K562 (cell line): ENCODE data around the gene TXNRD1. TPM values are rescaled to one million over a fixed set of nuclear protein-coding genes. Genes with fewer than 3 reads are reported as not detected.

Experiments
- ATAC-seq: fragments of 200-7000 bp; cut with Tn5 transposase; 3 replicates; pipeline ENCODE4 v1.9.1; 2020; ENCODE audit warnings: moderate library complexity
- BruUV-seq: library from RNA; stranded (reverse); fragments of 400-500 nt; replicated peaks from 2 replicates; lab custom pipeline; 2021; lab: Mats Ljungman, UMichigan
- CTCF ChIA-PET: fragments of 300-600 bp; formaldehyde crosslinking; extraction: SDS; loops from one replicate; lab custom pipeline; 2021; ENCODE audit warnings: low intra/inter-chr PET ratio; lab: Yijun Ruan, JAX
- POLR2A ChIA-PET: fragments of 300-600, 350-650 bp; sonication (Branson Sonifier 250); formaldehyde crosslinking; extraction: SDS; loops from one replicate; lab custom pipeline; 2021; ENCODE audit warnings: antibody characterized with exemption, inconsistent platforms; lab: Yijun Ruan, JAX
- DNase-seq, 4 experiments: peaks; one replicate each; pipeline versions ENCODE4 v3.0.0 to v3.0.0-alpha.2; 2011 to 2018; ENCODE audit warnings: low spot score in 3 of 4, mixed read lengths in 3 of 4; ENCODE audit errors: extremely low read depth in 1 of 4
- FAIRE-seq: peaks from 2 replicates; lab custom pipeline; 2011; peaks lifted over from hg19 to GRCh38; lab: Jason Lieb, UNC
- H2AFZ ChIP-seq: 2 replicates; pipeline ENCODE4 v1.6.0; 2011; ENCODE audit warnings: low read depth, low read length, control low read depth, inconsistent platforms
- H3K27ac ChIP-seq: fragments of 200-600 bp; 3 replicates; pipeline ENCODE4 v1.8.0; 2011; ENCODE audit warnings: low read depth, mild to moderate bottlenecking, control low read depth, inconsistent platforms, low read length, moderate library complexity, mixed read lengths; ENCODE audit errors: extremely low read depth
- H3K27me3 ChIP-seq, 2 experiments: fragments of 300-600 bp in 1 of 2; 2 replicates in 1 of 2; 3 replicates in 1 of 2; pipeline versions ENCODE4 v1.6.0 to v1.8.0; 2011; ENCODE audit warnings: inconsistent platforms in 2 of 2, low read length in 2 of 2, mild to moderate bottlenecking in 1 of 2, mixed read lengths in 1 of 2, moderate library complexity in 1 of 2; ENCODE audit not compliant: control insufficient read depth in 2 of 2, insufficient read depth in 2 of 2
- H3K36me3 ChIP-seq: fragments of 300-600 bp; 3 replicates; pipeline ENCODE4 v1.8.0; 2011; ENCODE audit warnings: mild to moderate bottlenecking, low read length, inconsistent platforms; ENCODE audit not compliant: control insufficient read depth, insufficient read depth
- H3K4me1 ChIP-seq, 2 experiments: fragments of 200-600 bp in 1 of 2; replicated peaks in 1 of 2; 2 replicates in 1 of 2; 3 replicates in 1 of 2; pipeline versions ENCODE4 v1.5.1 to v1.8.0; 2011; ENCODE audit warnings: inconsistent platforms in 2 of 2, low read length in 2 of 2, mild to moderate bottlenecking in 1 of 2, mixed read lengths in 1 of 2, moderate library complexity in 1 of 2; ENCODE audit not compliant: control insufficient read depth in 2 of 2, insufficient read depth in 2 of 2
- H3K4me2 ChIP-seq: 2 replicates; pipeline ENCODE4 v1.6.1; 2011; ENCODE audit warnings: low read length, control low read depth, inconsistent platforms, mixed read lengths; ENCODE audit not compliant: insufficient read depth
- H3K4me3 ChIP-seq: fragments of 200-600 bp; sonication (generic), shearing (Covaris generic); 2 replicates; pipeline ENCODE4 v1.5.1; 2016; ENCODE audit warnings: control low read depth, inconsistent platforms
- H3K79me2 ChIP-seq: fragments of 200-600 bp; 3 replicates; pipeline ENCODE4 v1.8.0; 2011; ENCODE audit warnings: low read length, inconsistent platforms; ENCODE audit not compliant: control insufficient read depth, insufficient read depth
- H3K9ac ChIP-seq, 2 experiments: 2 replicates each; pipeline versions ENCODE4 v1.6.0 to v1.6.1; 2011; ENCODE audit warnings: low read depth in 2 of 2, low read length in 2 of 2, control low read depth in 1 of 2, inconsistent platforms in 1 of 2, mild to moderate bottlenecking in 1 of 2, mixed read lengths in 1 of 2; ENCODE audit not compliant: insufficient read depth in 1 of 2
- H3K9me1 ChIP-seq: one replicate; pipeline ENCODE4 v1.6.0; 2011; ENCODE audit warnings: inconsistent platforms, mild to moderate bottlenecking, low read length, moderate library complexity; ENCODE audit not compliant: control insufficient read depth, insufficient read depth
- H3K9me3 ChIP-seq: replicated peaks from 2 replicates; pipeline ENCODE4 v1.5.1; 2011; ENCODE audit warnings: low read depth, low read length, inconsistent platforms; ENCODE audit not compliant: control insufficient read depth, insufficient read depth
- H4K20me1 ChIP-seq: replicated peaks from 2 replicates; pipeline ENCODE4 v1.6.1; 2011; ENCODE audit warnings: low read length, inconsistent platforms, mixed read lengths; ENCODE audit not compliant: control insufficient read depth, insufficient read depth
- CBFA2T2 ChIP-seq: fragments of 450-650 bp; conservative IDR thresholded peaks from 2 replicates; pipeline ENCODE4 v1.6.1; 2017; ENCODE audit warnings: mild to moderate bottlenecking
- CHD4 ChIP-seq: fragments of 200-600 bp; sonication (generic); IDR thresholded peaks from 3 replicates; pipeline ENCODE4 v1.6.1; 2012; ENCODE audit warnings: low read depth, mild to moderate bottlenecking, mixed read lengths, low read length, inconsistent platforms; ENCODE audit not compliant: insufficient read depth, insufficient replicate concordance, poor library complexity, severe bottlenecking
- CSDE1 ChIP-seq, 2 experiments: fragments of 450-650 bp; IDR thresholded peaks; 2 replicates each; pipeline ENCODE4 v1.6.1; 2016; ENCODE audit warnings: mild to moderate bottlenecking in 1 of 2
- ESRRA ChIP-seq: fragments of 450-650 bp; IDR thresholded peaks from 2 replicates; pipeline ENCODE4 v1.6.1; 2014; ENCODE audit warnings: low read depth, mild to moderate bottlenecking, moderate library complexity, borderline replicate concordance
- FOXK2 ChIP-seq, 2 experiments: fragments of 450-650 bp; IDR thresholded peaks in 1 of 2; conservative IDR thresholded peaks in 1 of 2; 2 replicates each; pipeline ENCODE4 v1.6.1; 2016; ENCODE audit warnings: low read depth in 2 of 2, mild to moderate bottlenecking in 1 of 2
- KHSRP ChIP-seq: fragments of 450-650 bp; IDR thresholded peaks from 2 replicates; pipeline ENCODE4 v1.6.1; 2017
- KLF10 ChIP-seq: fragments of 250-450 bp; sonication (Bioruptor Pico); IDR thresholded peaks from 2 replicates; pipeline ENCODE4 v1.6.1; 2021; ENCODE audit warnings: matching md5 sums
- MCM2 ChIP-seq: fragments of 450-650 bp; IDR thresholded peaks from 2 replicates; pipeline ENCODE4 v1.6.1; 2017; ENCODE audit warnings: low read depth, mild to moderate bottlenecking
- SMARCC2 ChIP-seq: fragments of 450-650 bp; IDR thresholded peaks from 2 replicates; pipeline ENCODE4 v1.6.1; 2017; ENCODE audit warnings: antibody characterized with exemption, moderate library complexity, mild to moderate bottlenecking, low read depth
- STAT5A ChIP-seq: IDR thresholded peaks from 2 replicates; pipeline ENCODE4 v1.6.1; 2012; ENCODE audit warnings: low read length, inconsistent platforms, borderline replicate concordance
- THAP7 ChIP-seq: fragments of 250-450 bp; sonication (Bioruptor Pico); IDR thresholded peaks from 2 replicates; pipeline ENCODE4 v1.5.0; 2021
- ZNF57 ChIP-seq: fragments of 450-650 bp; formaldehyde crosslinking; IDR thresholded peaks from 2 replicates; pipeline ENCODE4 v1.4.0; 2020; ENCODE audit warnings: mild to moderate bottlenecking, moderate library complexity
- WGBS: fragments of 100-300 bp; shearing (Covaris generic); methylation state at CpG from one replicate; pipeline ENCODE4 v1.1.6; 2016; ENCODE audit warnings: low coverage, mixed read lengths; ENCODE audit not compliant: insufficient coverage; ENCODE audit errors: missing lambda C conversion rate; 5-methylcytosine and 5-hydroxymethylcytosine counted together
- in situ Hi-C: fragments of 300-500 bp; cut with MboI; formaldehyde crosslinking; loops from 4 replicates; pipeline ENCODE4 v1.15.0; 2018; ENCODE audit warnings: inconsistent platforms, mixed read lengths
- intact Hi-C: fragments of 100-400 bp; cut with micrococcal nuclease; formaldehyde crosslinking; loops from 2 replicates; pipeline ENCODE4 v1.14.2; 2022
- polyA plus RNA-seq, 8 experiments: library from polyadenylated mRNA; depleted of rRNA in 4 of 8; stranded (reverse) in 5 of 8; unstranded in 3 of 8; fragments of >200 nt; fragmentation: Nextera tagmentation in 2 of 8; fragmentation: Illumina TruSeq in 1 of 8; extraction: Ambion mirVana in 2 of 8; extraction: Trizol in 1 of 8; gene quantifications; 2 replicates each; pipeline versions ENCODE4 v1.2.1 to v1.2.3, GENCODE V29; 2011 to 2014; ENCODE audit warnings: inconsistent platforms in 1 of 8, missing spikeins in 1 of 8
- total RNA-seq, 7 experiments: library from RNA; depleted of rRNA in 6 of 7; stranded (reverse); fragments of >200 nt in 6 of 7; fragmentation: Illumina TruSeq in 2 of 7; extraction: Trizol in 2 of 7; gene quantifications; 2 replicates each; pipeline versions ENCODE4 v1.2.1 to v1.2.3, GENCODE V29; 2011 to 2021; ENCODE audit warnings: low replicate concordance in 1 of 7
- TF ChIP-seq, protein P1 (sequence below): sonication (generic); formaldehyde crosslinking; IDR thresholded peaks from 2 replicates; pipeline ENCODE4 v1.8.1; 2023; ENCODE audit warnings: mild to moderate bottlenecking, missing genetic modification reagents

TXNRD1 gene
- total and polyA plus RNA-seq, 9 of the 15 experiments (the other 6 are each of a cell fraction or from before 2014, with no cell fraction given): 107 to 189 (median 146) TPM

DNA sequence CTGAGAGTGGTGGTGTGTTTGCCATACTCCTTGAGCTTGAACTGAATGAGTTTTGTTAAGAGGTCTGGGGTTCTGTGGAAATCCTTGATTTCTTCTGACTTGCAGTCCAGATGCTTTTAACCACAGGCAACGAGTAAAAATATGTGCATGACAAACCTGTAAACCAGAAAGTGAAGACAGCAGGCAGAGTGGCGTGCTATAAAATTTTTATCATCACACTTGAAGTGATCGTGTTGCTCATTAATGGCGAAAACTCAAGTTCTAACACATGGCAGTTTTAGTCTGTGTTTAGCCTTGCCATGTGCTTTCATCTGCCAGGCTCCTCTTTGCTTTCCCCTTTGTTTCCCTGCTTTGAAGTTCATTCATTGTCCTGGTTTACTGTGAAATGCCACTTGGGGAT lies 28.0 kb downstream of the TXNRD1 start (continued):
- TF ChIP-seq, protein P1, sequence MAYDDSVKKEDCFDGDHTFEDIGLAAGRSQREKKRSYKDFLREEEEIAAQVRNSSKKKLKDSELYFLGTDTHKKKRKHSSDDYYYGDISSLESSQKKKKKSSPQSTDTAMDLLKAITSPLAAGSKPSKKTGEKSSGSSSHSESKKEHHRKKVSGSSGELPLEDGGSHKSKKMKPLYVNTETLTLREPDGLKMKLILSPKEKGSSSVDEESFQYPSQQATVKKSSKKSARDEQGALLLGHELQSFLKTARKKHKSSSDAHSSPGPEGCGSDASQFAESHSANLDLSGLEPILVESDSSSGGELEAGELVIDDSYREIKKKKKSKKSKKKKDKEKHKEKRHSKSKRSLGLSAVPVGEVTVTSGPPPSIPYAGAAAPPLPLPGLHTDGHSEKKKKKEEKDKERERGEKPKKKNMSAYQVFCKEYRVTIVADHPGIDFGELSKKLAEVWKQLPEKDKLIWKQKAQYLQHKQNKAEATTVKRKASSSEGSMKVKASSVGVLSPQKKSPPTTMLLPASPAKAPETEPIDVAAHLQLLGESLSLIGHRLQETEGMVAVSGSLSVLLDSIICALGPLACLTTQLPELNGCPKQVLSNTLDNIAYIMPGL (CRISPR knock-in tag): no peak
- no peak for TF ChIP-seq STAT5A
- no peak for TF ChIP-seq CHD4
- TF ChIP-seq FOXK2 (conservative IDR thresholded peaks at IDR 0.05 in 1 of 2, IDR thresholded peaks at IDR 0.05 in 1 of 2; ENCODE audit: low read depth in 2 of 2): no peak
- no peak for TF ChIP-seq SMARCC2

GRCh38 chr12:104243971-104244370 lies 28.4 kb downstream of the TXNRD1 start:
- no peak overlapping the region for H3K4me2 ChIP-seq
- H3K9ac ChIP-seq: no peak overlapping the region
- in situ Hi-C loops (no loop called here), intact Hi-C loops (no loop called here)
- FAIRE-seq (no peak), ATAC-seq (peak; percentile 57; the same call in 1 of the 3 replicates), DNase-seq (no peak)
- H4K20me1 ChIP-seq: no peaks in the 10 kb centered on the region
- ChIA-PET POLR2A (interaction anchor here (1.2 to 3.9 kb wide), 2 partner anchors 45 to 55 kb away, joined by 4 to 28 read pairs; no protein-coding TSS in a partner anchor), CTCF (no interaction called here)
- H3K36me3 ChIP-seq: no peaks in the 10 kb centered on the region
- no peak overlapping the region for H3K27ac ChIP-seq
- no peaks in the 10 kb centered on the region for H3K27me3 ChIP-seq
- H3K9me1 ChIP-seq: no peaks in the 10 kb centered on the region
- WGBS: 6% methylated on average over 1 of the region's 1 CpG
- H3K4me3 ChIP-seq: no peak overlapping the region
- H3K79me2 ChIP-seq: no peaks in the 10 kb centered on the region
- no peaks in the 10 kb centered on the region for H3K9me3 ChIP-seq
- no TSS peak for BruUV-seq
- H3K4me1 ChIP-seq: peaks cover 0 to 6% of the 10 kb centered on the region in 2 experiments; a peak in 2 of 5 replicates
- H2AFZ ChIP-seq: peak overlapping the region; percentile 30
- no peak for TF ChIP-seq KLF10
- TF ChIP-seq CBFA2T2: no peak
- no peak for TF ChIP-seq THAP7
- no peak for TF ChIP-seq MCM2
- TF ChIP-seq ESRRA: no peak
- no peak for TF ChIP-seq CSDE1 (IDR thresholded peaks at IDR 0.05)
- TF ChIP-seq KHSRP: no peak
- no peak for TF ChIP-seq ZNF57 (CRISPR knock-in tag)
